ENCODE measurements around the gene TOR4A.
"Not testable (repeated sequence)": the region's sequence is repeated elsewhere in the genome, so short reads cannot be mapped to it uniquely, and the experiment has no call there.

TOR4A gene

DNA sequence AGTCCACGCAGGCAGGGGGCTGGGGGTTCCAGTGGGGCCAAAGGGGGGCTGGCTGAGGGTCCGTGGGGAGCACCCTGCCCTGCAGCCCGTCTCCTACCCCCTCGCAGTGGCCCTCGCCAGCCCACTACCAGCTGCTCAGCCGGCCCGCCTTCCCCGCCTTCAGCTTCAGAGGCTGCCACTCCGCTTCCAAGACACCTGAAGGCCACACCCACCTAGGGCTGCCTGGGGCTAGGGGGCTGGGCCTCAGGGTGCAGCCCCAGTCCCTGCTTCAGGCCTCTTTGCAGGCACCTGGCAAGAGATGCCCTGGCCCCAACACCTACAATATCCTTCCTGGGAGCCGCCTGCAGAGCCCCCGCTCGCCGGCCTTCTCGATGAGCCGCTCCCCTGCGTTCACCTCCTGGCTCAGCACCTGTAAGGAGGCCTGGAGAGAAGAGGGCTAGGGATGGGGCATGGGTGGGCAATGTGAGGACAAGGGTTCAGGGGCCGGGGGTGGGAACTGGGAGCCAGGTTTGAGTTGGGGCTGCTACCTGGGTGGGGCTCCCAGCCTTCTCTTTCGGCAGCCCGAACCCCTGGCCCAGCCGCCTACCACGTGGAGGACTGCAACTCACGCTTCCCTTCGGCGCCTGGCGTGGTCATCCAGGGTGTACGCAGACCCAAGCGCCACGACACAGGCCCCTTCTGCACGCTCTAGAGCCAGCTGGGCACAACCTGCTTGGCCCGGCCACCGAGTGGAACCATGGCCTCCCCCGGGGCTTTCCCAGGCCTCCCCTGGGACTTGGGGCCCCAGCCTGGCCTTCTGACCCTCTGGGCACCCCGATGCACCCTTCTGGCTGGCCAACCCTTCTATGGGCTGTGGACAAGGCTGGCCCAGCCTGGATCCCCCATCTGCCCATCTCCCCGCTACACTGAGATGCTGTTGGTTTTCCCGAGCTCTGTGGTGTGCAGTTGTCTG lies 24.7 kb upstream of the TOR4A start:
- DNase-seq (ENCODE audit: low read depth): no peak

DNA sequence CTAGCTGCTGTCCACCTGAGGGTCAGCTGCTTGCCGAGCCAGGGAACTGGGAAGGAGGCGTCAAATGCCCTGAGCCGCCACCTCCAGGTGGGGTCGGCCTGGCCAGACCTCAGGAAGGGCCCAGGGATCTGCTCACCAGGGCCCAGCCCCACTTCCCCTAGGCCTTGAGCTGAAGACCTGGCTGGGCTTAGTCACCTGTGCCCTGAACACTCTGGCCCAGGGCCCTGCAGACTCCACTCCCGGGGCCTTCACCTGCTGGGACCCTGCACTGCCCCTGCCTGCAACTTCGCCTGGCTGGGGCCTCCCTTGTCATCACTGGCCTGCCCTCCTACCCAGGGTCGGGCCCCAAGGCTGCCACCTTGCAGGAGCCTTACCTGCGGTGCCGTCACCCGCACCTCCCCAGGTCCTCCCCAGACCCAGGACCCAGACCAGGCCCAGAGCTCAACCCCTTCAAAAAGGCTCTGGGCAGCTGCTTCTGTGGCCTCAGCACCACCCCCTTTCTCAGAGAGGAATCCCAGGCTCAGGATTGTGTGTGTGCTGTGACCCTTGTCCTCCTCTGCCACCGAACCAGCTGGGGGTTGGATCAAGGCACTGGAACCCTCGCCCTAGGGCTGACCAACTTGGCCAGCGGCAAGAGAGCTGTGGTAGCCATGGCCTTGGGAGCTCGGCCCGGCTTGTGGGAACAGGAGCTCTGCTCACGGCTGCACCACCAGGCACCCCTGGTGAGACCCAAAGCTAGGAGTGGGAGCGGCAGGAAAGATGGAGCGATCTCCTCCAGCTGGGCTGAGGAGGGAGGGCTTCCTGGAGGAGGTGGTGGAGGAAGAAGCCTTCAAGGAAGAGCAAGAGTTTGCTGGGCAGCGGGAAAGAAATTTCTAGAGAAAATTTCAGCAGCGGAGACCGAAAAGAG lies 23.6 kb upstream of the TOR4A start:
- no peak for DNase-seq (ENCODE audit: low read depth)

DNA sequence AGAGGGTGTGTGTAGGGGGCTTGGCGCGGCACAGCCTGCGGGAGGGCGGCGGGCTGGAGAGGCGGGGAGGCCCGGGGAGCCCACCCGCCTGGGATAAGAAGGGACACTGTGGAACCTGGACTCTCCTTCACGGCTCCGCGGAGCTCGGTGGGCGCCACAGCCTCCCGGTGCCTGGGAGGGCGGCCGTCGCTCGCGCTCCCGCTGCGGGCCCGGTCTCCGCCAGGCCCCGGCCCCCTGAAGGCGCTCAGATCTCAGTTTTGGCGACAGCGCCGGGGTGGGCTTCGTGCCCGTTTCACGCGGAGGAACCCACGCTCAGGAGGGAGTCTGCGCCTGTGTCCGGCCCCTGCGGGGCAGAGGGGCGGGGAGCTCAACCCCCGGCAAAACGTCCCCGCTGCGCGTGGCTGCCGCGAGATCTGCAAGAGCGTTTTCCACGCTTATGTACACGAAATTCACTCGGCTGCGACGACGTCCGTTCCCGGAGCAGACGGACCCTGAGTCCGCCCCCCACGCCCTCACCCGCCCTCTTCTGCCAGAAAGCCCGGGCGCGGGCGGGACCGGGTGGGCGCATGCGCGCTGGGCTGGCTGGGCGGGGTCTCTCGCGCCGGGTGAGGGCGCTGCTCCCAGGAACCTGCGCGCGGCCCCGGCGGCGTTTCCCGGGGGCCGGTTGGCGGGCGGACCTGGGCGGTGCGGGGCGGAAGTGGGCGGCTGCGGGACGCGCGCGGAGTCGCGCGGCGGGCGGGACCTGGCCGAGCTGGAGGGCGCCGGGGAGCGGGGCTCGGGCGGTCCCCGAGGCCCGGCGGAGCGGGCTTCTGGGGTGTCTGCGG lies 22.7 kb upstream of the TOR4A start, which contains the start of gene NELFB:
NELFB (plus strand) TSS at position 704 of the 824 bp plus-strand sequence.
- DNase-seq (ENCODE audit: low read depth): peak; percentile 93

DNA sequence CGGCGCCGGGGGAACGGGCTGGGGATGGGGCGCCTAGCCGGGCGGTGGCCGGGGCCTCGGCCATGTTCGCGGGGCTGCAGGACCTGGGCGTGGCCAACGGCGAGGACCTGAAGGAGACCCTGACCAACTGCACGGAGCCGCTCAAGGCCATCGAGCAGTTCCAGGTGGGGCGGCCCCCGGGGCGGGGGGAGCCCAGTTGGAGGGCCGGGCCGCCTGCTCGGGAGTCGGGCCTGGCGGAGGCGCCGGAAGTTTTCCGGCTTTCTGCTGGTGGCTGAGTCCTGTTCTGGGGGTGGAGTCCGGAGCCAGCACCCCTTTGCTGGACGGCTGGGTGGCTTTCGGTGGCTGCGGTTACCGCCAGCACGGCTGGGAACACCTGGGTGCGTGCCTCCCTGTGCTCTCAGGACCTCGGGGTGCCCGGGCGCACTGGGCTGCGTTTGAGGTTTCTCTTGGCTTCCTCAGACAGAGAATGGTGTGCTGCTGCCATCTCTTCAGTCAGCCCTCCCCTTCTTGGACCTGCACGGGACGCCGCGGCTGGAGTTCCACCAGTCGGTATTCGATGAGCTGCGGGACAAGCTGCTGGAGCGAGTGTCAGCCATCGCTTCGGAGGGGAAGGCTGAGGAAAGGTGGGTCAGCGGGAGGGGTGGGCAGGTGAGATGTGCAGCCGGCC lies 21.9 kb upstream of the TOR4A start:
- no peak for DNase-seq (ENCODE audit: low read depth)

DNA sequence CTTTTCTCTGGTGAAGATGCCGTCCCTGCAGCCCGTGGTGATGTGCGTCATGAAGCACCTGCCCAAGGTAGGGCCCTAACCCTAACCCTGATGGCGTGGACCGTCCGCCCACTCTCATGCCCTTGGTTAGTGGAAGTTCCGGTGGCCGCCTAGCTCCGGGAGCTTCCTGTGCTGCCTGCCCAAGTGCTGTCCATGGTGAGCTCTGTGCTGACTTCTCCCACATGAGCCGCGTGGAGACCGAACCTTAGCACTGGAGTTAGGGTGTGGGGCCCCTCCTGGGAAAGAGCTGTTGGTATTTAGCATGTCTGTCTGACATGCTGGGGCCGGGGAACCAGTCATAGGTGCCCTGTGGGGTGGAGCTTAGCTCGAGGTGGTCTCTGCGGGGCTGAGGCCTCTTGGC lies 21.2 kb upstream of the TOR4A start:
- no peak for DNase-seq (ENCODE audit: low read depth)

DNA sequence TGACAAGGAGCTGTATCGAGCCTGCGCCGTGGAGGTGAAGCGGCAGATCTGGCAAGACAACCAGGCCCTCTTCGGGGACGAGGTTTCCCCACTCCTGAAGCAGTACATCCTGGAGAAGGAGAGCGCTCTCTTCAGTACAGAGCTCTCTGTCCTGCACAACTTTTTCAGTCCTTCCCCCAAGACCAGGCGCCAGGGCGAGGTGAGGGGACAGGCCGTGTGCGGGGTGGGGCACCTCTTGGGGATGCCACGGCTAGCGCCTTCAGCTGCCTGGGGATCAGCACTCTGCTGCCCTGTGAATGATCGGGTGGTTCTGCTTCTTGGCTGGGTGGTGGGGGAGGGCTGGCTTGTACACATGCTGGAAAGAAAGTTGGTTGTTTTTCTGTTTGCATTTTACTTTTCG lies 20.7 kb upstream of the TOR4A start:
- no peak for DNase-seq (ENCODE audit: low read depth)

DNA sequence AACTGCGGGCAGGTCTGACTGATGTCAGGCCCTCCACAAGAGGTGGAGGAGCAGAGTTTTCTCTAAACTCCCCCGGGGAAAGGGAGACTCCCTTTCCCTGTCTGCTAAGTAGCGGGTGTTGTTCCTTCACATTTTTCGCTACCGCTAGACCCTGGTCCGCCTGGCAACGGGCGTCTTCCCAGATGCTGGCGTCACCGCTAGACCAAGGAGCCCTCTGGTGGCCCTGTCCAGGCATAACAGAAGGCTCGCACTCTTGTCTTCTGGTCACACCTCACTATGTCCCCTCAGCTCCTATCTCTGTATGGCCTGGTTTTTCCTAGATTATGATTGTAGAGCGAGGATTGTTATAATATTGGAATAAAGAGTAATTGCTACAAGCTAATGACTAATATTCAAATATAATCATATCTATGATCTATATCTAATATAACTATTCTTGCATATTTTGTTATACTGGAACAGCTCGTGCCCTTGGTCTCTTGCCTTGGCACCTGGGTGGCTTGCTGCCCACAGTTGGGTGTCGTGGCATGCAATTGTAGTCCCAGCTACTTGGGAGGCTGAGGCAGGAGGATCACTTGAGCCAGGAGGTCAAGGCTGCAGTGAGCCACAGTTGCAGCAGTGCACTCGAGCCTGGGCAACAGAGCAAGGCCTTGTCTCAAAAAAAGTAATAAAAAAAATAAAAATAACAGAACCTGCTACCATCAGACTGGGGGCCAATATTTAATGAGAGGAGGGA lies 15.2 kb upstream of the TOR4A start:
- not testable (repeated sequence) for DNase-seq (ENCODE audit: low read depth)

DNA sequence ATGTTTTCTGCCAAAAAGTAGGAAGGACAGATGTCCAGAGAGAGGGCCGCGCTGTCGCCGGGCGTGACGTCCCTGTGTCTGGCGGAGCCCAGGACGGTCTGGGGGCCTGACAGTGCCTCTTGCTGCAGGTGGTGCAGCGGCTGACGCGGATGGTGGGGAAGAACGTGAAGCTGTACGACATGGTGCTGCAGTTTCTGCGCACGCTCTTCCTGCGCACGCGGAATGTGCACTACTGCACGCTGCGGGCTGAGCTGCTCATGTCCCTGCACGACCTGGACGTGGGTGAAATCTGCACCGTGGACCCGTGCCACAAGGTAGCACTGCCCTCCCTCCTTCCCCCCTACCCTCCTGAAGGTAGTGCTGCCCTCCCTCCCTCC lies 14.6 kb upstream of the TOR4A start:
- DNase-seq (ENCODE audit: low read depth): no peak

DNA sequence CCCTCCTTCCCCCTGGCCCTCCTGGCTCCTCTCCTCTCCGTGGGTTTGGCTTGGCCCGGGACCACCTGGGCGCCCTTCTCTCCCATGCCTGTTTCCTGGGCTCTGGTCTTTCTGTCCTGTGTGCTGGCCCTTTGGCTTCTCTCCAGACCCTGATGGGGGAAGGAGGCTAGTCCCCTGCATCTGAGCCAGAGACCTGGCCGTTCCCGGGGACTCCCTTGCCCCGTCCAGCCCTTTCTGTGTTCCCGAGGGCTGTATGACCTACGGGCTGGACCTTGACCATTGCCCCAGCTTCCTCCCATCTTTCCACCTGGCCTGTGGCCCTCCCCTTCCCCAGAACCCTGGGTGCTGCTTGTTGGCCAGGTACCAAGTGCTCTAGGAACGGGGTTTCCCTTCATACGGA lies 14.0 kb upstream of the TOR4A start:
- no peak for DNase-seq (ENCODE audit: low read depth)

DNA sequence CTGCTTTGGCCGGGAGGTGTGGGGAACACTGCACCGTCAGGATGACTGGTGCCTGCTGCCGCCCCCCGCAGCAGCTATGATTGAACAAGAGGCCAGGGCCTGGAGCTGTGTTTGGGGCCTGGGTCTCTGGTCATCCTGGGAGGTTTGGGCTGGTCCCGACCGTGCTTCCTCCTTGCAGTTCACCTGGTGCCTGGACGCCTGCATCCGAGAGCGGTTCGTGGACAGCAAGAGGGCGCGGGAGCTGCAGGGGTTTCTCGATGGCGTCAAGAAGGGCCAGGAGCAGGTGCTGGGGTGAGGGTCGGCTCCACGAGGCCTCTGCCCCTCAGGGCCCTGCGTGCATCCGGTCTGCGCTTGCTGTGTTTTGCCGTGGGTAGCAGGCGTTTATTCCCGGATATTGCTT lies 13.5 kb upstream of the TOR4A start:
- DNase-seq (ENCODE audit: low read depth): no peak

DNA sequence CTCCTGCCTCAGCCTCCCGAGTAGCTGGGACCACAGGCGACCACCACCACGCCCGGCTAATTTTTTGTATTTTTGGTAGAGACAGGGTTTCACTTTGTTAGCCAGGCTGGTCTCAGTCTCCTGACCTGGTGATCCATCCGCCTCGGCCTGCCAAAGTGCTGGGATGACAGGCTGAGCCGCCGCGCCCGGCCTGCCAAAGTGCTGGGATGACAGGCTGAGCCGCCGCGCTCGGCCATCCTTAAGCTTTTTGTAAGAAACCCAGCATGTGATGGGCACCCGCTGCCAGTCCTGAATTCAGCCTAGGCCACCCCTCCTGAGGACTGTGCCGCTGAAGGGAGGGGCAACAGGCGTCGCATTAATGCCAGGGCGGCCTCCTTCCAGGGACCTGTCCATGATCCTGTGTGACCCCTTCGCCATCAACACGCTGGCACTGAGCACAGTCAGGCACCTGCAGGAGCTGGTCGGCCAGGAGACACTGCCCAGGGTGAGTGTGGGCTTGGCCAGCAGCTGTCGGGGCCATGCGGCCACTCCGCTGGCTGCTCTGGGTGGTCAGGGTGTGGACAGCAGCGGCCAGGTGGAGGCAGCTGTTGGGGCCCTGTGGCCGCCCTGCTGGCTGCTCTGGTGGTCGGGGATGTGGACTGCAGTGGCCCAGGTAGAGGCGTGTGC lies 11.9 kb upstream of the TOR4A start:
- no peak for DNase-seq (ENCODE audit: low read depth)

DNA sequence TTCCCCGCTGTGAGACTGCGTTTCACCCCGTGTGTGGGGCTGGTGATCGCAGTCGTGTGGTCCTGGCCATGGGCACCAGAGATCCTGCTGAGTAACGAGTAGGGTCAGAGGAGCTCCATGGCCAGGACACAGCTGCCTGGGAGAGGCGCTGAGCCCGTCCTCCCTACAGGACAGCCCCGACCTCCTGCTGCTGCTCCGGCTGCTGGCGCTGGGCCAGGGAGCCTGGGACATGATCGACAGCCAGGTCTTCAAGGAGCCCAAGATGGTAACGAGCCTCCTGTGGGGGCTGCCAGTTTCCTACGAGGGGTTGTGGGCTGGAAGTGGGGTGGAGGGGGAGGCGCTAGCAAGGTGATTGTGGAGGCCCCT lies 11.4 kb upstream of the TOR4A start:
- no peak for DNase-seq (ENCODE audit: low read depth)

DNA sequence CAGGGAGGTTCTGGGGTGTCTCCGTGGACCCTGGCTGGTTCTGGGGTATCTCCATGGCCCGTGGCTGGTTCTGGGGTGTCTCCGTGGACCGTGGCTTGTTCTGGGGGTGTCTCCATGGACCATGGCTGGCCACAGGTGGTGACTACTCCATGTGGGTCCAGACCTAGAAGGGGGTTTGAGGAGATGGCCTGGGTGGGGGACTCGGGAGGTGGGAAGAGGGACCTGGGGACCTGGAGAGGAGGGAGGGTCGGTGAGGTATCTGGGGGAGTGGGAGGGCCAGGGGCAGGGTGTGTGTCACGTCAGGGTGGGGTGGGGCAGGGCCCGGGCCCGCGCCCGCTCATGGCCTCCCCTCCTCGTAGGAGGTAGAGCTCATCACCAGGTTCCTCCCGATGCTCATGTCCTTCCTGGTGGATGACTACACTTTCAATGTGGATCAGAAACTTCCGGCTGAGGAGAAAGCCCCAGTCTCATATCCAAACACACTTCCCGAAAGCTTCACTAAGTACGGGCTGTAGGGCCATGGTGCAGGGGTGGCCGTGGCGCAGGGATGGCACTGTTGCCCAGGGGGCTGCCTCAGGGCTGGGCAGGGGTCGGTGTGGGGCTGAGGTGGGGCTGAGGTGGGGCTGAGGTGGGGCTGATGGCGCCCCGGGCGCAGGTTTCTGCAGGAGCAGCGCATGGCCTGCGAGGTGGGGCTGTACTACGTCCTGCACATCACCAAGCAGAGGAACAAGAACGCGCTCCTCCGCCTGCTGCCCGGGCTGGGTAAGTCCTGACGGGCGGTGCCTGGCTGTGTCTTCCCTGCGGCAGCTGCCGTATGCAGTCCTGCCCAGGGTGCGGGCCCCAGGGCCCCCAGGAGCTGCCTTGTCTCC lies 10.7 kb upstream of the TOR4A start:
- no peak for DNase-seq (ENCODE audit: low read depth)

DNA sequence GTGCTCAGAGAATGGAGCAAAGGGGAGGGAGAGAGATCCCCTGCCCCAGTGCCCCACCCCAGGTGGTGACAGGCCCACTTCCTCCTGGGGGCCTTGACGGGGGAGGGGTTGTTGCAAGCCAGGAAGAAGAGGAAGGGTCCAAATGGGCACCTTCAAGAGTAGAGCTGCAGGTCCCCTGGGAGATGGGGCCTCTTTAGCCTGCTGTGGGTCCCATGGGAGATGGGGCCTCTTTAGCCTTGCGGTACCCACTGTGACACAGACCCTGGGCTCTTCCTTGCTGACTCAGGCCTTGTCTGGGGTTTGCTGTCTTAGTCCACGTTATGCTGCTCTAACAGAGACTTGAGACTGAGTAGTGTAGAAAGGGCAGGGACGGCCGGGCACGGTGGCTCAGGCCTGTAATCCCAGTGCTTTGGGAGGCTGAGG lies 9.6 kb upstream of the TOR4A start:
- DNase-seq (ENCODE audit: low read depth): no peak

DNA sequence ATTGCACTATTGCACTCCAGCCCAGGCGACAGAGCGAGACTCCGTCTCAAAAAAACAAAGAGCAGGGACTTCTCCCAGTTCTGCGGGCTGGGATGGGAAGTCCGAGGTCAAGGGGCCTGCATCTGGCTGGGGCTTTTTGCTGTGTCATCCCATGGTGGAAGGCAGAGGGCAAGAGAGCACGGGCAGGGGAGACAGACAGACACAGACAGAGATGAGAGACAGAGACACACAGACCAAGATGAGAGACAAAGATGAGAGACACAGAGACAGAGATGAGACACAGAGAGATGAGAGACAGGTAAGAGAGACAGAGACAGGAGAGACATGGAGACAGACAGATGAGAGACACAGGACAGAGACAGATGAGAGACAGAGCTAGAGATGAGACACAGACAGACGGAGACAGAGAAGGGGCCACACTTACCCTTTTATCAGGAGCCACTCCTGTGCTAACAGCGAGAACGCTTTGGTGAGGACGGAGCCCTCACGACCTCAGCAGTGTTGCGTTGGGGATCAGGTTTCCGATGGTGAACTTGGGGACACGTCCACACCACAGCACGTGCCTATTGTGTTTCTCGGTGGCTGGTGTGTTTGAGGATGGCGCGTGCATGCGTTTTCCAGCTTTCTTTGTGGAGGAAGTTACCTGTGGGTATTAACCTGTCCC lies 8.9 kb upstream of the TOR4A start:
- DNase-seq (ENCODE audit: low read depth): no peak

DNA sequence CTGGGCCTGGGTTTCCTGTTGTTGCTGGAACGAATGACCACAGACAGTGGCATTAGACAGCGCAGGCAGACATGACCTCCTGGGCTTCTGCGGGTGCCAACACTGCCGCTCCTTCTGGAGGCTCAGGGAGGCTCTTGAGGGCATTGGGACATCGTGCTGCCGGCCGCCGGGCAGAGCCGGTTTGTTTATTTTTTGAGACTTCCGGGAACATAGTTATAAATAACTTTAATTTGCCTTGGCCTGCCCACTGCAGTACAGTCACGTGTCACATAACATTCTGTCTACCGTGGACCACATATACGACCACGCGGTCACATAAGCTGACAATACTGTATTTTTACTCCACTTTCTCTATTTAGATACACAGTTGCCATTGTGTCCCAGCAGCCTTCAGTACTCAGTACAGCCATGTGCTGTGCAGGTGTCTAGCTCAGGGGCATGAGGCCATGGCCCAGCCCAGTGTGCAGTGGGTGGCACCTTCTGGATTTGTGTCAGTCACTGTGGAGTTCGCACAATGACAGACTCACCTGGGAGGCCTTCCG lies 8.2 kb upstream of the TOR4A start:
- DNase-seq (ENCODE audit: low read depth): no peak

DNA sequence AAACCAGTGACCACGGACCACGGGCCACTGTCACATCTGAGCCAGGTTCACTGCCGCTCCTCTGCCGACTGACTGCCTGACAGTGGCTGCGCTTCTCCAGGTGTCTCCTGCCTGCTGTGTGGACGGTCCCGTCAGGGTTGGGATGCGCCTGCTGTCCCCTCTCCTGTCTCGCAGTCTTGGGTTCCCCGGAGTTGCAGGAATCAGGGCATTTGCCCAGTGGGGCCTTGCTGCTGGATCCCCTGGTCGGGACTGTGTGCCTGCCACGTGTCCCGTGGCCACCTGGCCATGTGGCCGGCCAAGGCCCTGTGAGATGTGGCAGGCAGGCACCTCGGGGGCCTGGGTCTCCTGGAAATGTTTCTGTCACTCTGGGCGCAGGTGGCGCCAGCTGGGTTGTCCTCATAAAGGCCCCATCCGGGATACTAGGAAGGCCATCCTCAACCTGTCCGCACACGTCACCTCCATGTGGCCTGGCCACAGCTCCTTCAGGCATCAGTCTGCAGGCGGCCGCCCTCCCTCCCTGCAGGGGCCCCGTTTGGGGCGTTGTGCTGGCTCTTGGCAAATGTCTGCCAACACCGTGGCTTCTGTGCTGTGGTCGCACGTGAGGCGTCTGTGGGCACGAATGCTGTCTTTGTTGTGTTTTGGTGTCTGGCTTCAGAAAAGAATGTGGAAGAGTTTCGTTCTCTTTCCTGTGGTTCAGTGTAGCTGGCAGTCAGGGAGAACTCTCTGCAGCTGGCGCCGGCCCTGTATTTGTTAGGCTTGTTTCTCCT lies 6.4 kb upstream of the TOR4A start:
- no peak for DNase-seq (ENCODE audit: low read depth)

DNA sequence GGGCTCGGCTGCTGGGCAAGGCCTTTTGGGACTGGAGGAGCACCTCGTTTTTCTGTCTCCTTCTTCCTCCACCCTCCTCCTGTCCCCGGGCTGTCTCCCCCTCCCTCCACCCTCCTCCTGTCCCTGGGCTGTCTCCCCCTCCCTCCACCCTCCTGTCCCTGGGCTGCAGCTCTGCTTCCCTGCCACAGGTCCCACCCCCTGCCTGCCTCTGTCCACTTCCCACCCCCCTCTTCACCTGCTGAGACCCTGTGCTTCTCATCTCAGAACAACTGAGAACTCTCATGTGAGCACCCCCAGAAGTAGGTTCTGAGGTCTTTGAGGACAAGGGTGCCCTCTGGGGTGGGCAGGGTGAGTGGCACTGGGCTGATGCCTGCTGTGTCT lies 5.8 kb upstream of the TOR4A start:
- DNase-seq (ENCODE audit: low read depth): no peak

Data from T follicular helper cell (primary cell).